ENCODE data around the gene DCAF7.

DCAF7 gene

DNA sequence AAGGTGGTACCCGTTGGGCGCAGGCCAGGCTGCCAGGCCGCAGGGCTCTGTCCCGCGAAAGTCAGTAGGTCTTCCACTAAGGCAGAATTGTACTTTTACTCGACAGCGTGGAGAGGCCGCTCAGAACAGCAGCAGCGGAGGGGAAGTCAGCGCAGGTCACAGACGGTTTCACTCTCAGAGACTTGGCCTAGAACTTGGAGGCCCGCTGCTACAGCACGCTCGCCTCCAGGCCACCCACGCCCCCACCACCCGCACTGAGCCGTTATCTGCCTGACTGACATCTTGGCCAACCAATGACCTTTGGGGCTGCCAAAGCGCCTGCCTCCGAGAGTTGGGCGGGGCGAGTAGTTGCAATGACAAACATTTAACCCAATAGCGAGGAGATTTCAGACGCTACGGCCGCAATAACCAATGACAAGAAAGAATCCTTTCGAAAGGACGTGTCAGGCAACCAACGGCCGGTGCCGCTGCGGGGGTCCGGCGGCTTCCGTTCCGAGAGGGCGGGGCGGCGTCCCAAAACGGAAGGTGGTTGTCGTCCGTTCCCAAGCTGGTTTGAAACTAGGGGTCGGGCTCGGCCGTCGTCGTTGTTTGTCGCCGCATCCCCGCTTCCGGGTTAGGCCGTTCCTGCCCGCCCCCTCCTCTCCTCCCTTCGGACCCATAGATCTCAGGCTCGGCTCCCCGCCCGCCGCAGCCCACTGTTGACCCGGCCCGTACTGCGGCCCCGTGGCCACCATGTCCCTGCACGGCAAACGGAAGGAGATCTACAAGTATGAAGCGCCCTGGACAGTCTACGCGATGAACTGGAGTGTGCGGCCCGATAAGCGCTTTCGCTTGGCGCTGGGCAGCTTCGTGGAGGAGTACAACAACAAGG, at the start of gene DCAF7:
Gene DCAF7 (plus strand): TSS at position 532 of the 871 bp plus-strand sequence. CDS start 201 bp downstream, at position 733.
- peak; percentile 99 to 100 for DNase-seq

GRCh38 chr17:63500543-63501390, 49.5 kb upstream of the DCAF7 start:
- no peak for DNase-seq

- no peak for DNase-seq
Measured at GRCh38 chr17:63503341-63503705, 47.0 kb upstream of the DCAF7 start.

- no peak for DNase-seq
Measured at GRCh38 chr17:63504261-63504660, 46.0 kb upstream of the DCAF7 start.

GRCh38 chr17:63505341-63505740, 44.9 kb upstream of the DCAF7 start:
- DNase-seq: no peak

DNA sequence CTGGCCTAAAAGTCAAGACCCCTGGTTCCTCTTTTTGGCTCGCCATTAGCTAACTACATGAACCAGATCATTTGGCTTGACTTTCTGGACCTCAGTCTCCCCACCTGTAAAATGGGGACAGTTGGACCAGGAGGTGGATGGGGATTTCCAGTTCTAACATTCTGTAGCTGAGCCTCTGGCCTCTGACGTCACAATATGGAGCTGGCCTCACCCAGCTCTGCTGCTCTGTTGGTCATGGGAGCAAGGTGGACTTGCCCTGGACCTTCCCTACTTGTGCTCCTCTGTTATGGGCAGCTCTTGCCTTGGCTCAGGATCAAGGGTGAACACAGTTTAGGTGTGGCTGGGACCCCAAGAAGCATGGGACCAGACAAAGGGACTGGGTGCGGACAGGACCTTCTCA, 43.6 kb upstream of the DCAF7 start:
- no peak for DNase-seq

DNA sequence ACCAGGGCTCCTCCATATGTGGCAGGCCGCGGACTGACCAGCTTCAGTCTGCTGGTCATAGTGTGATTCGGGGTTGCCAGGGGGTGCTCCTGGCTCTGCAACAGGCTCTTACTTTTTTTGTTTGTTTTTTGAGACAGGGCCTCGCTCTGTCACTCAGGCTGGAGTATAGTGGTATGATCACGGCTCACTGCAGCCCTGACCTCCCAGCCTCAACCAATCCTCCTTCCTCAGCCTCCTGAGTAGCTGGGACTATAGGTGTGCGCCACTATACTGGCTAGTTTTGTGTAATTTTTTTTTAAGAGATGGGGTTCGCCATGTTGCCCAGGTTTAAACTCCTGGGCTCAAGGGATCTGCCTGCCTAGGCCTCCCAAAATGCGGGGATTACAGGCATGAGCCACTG, 38.9 kb upstream of the DCAF7 start:
- DNase-seq: no peak

- no peak for DNase-seq
Measured at GRCh38 chr17:63512388-63512787, 37.9 kb upstream of the DCAF7 start.

- DNase-seq: no peak
Measured at GRCh38 chr17:63512896-63513644, 37.2 kb upstream of the DCAF7 start.

- no peak for DNase-seq
Measured at GRCh38 chr17:63514477-63514876, 35.8 kb upstream of the DCAF7 start.

- DNase-seq: no peak
Measured at GRCh38 chr17:63514974-63515373, 35.3 kb upstream of the DCAF7 start.

DNA sequence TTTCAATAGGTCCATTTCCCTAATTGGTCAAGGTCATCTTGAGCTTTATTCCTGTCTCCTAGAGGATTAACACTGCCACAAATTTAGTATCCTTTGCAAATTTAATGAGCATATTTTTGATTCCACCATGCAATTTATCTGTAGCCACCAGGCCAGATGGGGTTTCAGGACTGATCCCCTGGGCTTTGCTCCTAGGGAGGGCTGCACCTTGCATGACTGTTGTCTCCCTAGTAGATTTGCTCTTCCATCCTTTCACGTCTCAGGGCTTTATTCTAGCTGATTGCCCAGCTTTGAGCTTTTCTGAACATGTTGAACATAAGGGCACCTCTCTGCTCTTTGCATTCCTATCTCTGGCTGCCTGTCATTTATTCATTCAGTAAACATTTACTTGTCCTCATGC, 34.9 kb upstream of the DCAF7 start:
- no peak for DNase-seq

DNA sequence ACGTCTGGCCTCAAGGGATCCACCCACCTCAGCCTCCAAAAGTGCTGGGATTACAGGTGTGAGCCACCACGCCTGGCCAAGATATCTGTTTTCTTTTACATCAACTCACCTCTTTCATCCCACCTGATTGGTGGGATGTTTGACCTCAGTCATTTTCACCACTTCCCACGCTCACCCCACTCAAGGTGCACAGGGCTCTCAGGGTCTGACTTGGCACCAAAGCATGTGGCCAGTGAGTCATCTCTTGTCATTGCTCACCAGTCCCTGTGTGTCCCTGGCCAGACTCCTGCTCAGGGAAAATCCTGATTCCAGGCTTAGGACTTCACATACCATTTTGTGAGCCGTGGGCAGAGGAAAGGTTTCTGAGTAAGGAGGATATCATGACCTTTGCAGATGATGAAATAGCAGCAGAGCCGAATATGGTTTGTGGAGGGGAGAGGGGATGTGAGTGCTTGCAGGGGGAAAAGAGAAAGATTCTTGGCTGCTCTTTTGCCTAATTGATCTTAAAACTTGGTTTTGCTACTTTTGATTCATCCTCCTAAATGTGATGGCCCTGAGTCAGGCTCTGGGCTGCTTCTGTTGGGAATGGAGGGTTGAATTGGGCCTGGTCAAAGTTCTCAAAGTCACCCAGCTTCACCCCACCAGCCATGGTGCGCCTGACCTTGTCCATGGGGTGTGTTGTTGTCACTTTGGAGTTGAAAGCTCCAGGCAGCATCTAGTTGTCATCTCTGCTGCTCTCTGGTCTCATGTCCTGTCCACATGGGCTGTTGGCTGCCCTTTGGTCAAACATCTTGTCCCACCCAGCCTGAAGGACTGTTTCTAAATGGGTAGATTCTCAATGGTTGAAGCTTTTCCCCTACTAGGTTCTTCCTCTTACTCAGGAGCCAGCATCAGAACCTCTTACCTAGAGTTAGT, 33.1 kb upstream of the DCAF7 start:
- peak; percentile 51 to 67 for DNase-seq

GRCh38 chr17:63517825-63518534, 32.3 kb upstream of the DCAF7 start:
- no peak for DNase-seq

GRCh38 chr17:63519116-63519881, 31.0 kb upstream of the DCAF7 start:
- no peak for DNase-seq

DNA sequence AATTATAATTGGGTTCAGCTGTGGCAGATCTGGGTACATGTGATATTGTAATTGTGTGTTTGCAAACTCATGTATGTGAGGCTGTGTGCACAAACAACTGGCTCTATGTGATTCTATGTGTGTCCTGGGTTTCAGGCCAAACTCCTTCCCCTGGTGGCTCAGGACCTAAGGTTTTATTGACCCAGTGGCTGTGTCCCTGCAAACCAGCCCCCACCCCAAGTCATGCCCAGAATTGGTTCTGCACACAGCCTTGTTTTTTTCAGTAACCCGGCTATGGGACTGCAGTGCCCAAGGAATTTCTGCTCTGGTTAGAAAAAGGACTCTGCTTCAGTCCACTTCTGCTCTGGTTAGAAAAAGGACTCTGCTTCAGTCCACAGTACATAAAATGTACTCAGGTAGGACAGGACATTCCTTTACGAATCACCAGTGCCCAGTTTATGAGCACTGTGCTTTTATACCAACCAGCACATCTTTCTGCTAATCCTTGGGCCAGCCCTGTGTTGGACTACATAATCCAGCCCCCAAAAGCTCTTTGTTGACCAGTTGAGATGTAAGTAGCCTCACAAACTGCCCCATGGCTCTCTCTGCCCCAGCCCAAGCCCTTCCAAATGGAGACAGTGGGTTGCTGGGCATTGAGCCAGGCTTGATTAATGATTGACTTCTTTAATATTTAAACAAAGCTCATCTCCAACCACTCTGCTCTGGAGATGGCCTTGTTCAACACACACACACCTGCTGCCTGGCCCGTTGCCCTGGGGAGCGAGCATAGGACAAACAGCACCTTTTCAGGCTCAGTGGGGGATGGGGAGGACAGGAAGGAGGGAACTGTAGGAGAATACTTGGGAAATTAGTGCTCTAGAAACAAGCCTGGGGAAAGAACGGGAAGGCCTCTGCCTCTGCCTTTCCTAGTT, 30.1 kb upstream of the DCAF7 start:
- DNase-seq: no peak

DNA sequence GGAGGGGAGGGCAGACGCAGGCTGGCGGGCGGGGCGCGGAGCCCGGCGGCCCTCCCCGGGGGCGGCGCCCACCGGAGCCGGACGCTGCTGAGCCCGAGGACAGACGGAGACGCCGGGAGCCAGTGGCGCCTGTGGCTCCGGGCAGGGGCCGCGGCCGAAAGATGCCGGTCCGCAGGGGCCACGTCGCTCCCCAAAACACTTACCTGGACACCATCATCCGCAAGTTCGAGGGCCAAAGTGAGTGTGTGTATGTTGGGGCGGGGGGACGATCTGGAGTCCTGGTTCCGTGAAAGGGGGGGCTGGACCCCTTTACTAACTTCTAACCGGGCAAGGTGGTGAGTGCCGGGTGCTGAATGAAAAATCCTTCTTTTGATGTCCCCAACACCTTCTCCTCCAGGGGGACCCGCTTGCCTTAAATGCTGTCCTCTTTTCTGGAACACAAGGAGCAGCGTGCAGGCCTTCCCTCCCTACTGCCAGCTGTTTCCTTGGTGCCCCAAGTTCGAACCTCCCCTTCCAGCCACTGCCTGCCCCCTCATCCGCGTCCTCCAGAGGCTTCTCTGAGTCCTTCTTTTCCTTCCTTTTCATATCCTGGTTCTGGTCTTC, 26.9 kb upstream of the DCAF7 start, which contains the start of gene KCNH6:
Gene KCNH6 (plus strand): TSS at position 106 of the 603 bp plus-strand sequence. CDS start 56 bp downstream, at position 162.
- DNase-seq: no peak

GRCh38 chr17:63524051-63524450, 26.2 kb upstream of the DCAF7 start:
- DNase-seq: no peak
